WTC11 (cell line): ENCODE measurements around the gene EXOSC2. TPM values are rescaled to one million over a fixed set of nuclear protein-coding genes. Genes with fewer than 3 reads are reported as not detected.

Source experiments
- ATAC-seq: fragments of 200-7000 bp; cut with Tn5 transposase; 2 replicates; pipeline ENCODE4 v1.10.0; 2021; ENCODE audit warnings: mild to moderate bottlenecking, moderate library complexity
- CTCF ChIA-PET: fragments of 300-600 bp; sonication (Branson Sonifier 250); formaldehyde crosslinking; loops from one replicate; lab custom pipeline; 2021; ENCODE audit warnings: antibody characterized with exemption; lab: Charles Lee
- POLR2A ChIA-PET: fragments of 350-600 bp; sonication (Branson Sonifier 250); formaldehyde crosslinking; loops from one replicate; lab custom pipeline; 2021; ENCODE audit warnings: antibody characterized with exemption; lab: Charles Lee
- DNase-seq: peaks from one replicate; pipeline ENCODE4 v3.0.0; 2021; ENCODE audit warnings: low spot score
- H3K27ac Mint-ChIP-seq: 2 replicates; pipeline ENCODE4 v1.8.0; 2021; ENCODE audit warnings: mixed read lengths
- H3K27me3 Mint-ChIP-seq: 2 replicates; pipeline ENCODE4 v1.8.0; 2021; ENCODE audit warnings: low read depth, mild to moderate bottlenecking, moderate library complexity, mixed read lengths
- H3K36me3 Mint-ChIP-seq: 2 replicates; pipeline ENCODE4 v1.8.0; 2021; ENCODE audit warnings: mixed read lengths
- H3K4me1 Mint-ChIP-seq: 2 replicates; pipeline ENCODE4 v1.8.0; 2022; ENCODE audit warnings: mixed read lengths
- H3K4me3 Mint-ChIP-seq: 2 replicates; pipeline ENCODE4 v1.8.0; 2021; ENCODE audit warnings: mild to moderate bottlenecking, moderate library complexity, mixed read lengths
- H3K9me3 Mint-ChIP-seq: 2 replicates; pipeline ENCODE4 v1.8.0; 2021; ENCODE audit warnings: mixed read lengths
- ARID4B ChIP-seq: sonication (generic); formaldehyde crosslinking; IDR thresholded peaks from 2 replicates; pipeline ENCODE4 v1.8.0; 2023; ENCODE audit warnings: missing genetic modification reagents, mild to moderate bottlenecking, borderline replicate concordance
- ELF4 ChIP-seq: sonication (generic); formaldehyde crosslinking; IDR thresholded peaks from 2 replicates; pipeline ENCODE4 v1.8.1; 2022; ENCODE audit warnings: low read depth, mild to moderate bottlenecking, moderate library complexity, missing genetic modification reagents
- FOXP1 ChIP-seq: sonication (generic); formaldehyde crosslinking; IDR thresholded peaks from 2 replicates; pipeline ENCODE4 v1.8.0; 2022; ENCODE audit warnings: missing genetic modification reagents, mild to moderate bottlenecking, moderate library complexity, borderline replicate concordance
- GTF2I ChIP-seq: fragments of 250-450 bp; sonication (Bioruptor Pico); conservative IDR thresholded peaks from 2 replicates; pipeline ENCODE4 v1.4.0; 2021; ENCODE audit warnings: mild to moderate bottlenecking
- HMGXB4 ChIP-seq: sonication (generic); formaldehyde crosslinking; IDR thresholded peaks from 2 replicates; pipeline ENCODE4 v1.8.1; 2023; ENCODE audit warnings: mild to moderate bottlenecking, moderate library complexity, missing genetic modification reagents
- JUN ChIP-seq: sonication (generic); formaldehyde crosslinking; IDR thresholded peaks from 2 replicates; pipeline ENCODE4 v1.8.0; 2023; ENCODE audit warnings: mild to moderate bottlenecking, missing genetic modification reagents
- NFATC4 ChIP-seq: fragments of 250-450 bp; sonication (Bioruptor Pico); IDR thresholded peaks from 2 replicates; pipeline ENCODE4 v1.9.0; 2021; ENCODE audit warnings: mild to moderate bottlenecking
- NFYB ChIP-seq: sonication (generic); formaldehyde crosslinking; conservative IDR thresholded peaks from 2 replicates; pipeline ENCODE4 v1.8.0; 2022; ENCODE audit warnings: low read depth, missing genetic modification reagents
- NR2C2 ChIP-seq: sonication (generic); formaldehyde crosslinking; IDR thresholded peaks from 2 replicates; pipeline ENCODE4 v1.8.0; 2022; ENCODE audit warnings: mild to moderate bottlenecking, missing genetic modification reagents
- OVOL2 ChIP-seq: fragments of 250-450 bp; sonication (Bioruptor Pico); IDR thresholded peaks from 2 replicates; pipeline ENCODE4 v1.9.0; 2021; ENCODE audit warnings: mild to moderate bottlenecking, borderline replicate concordance
- SOX15 ChIP-seq: fragments of 250-450 bp; sonication (Bioruptor Pico); IDR thresholded peaks from 2 replicates; pipeline ENCODE4 v1.9.0; 2021; ENCODE audit warnings: mild to moderate bottlenecking
- TEAD4 ChIP-seq: sonication (generic); formaldehyde crosslinking; IDR thresholded peaks from 2 replicates; pipeline ENCODE4 v1.8.0; 2022; ENCODE audit warnings: mild to moderate bottlenecking, missing genetic modification reagents
- TP53 ChIP-seq: sonication (generic); formaldehyde crosslinking; IDR thresholded peaks from 2 replicates; pipeline ENCODE4 v1.8.1; 2023; ENCODE audit warnings: mild to moderate bottlenecking, missing genetic modification reagents
- ZNF138 ChIP-seq: sonication (generic); formaldehyde crosslinking; conservative IDR thresholded peaks from 2 replicates; pipeline ENCODE4 v1.8.1; 2022; ENCODE audit warnings: mild to moderate bottlenecking, moderate library complexity, missing genetic modification reagents
- total RNA-seq: library from RNA; stranded (reverse); gene quantifications from 3 replicates; pipeline ENCODE4 v1.2.3, GENCODE V29; 2021
- TF ChIP-seq, protein P1 (sequence below): sonication (generic); formaldehyde crosslinking; IDR thresholded peaks from 2 replicates; pipeline ENCODE4 v1.8.1; 2023; ENCODE audit warnings: mild to moderate bottlenecking, missing genetic modification reagents, borderline replicate concordance
- TF ChIP-seq, protein P2 (sequence below): sonication (generic); formaldehyde crosslinking; IDR thresholded peaks from 2 replicates; pipeline ENCODE4 v1.8.0; 2023; ENCODE audit warnings: mild to moderate bottlenecking, missing genetic modification reagents

EXOSC2 gene
- total RNA-seq, 1 experiment from 2014 or later: 76.1 TPM

- no peak overlapping the region for H3K27ac Mint-ChIP-seq
- CTCF ChIA-PET: interaction anchor here (0.7 to 1.3 kb wide), 2 partner anchors 12 to 212 kb away, joined by 3 to 12 read pairs; no protein-coding TSS in a partner anchor
- no peaks in the 10 kb centered on the region for H3K36me3 Mint-ChIP-seq
- POLR2A ChIA-PET: no interaction called here
- no peaks in the 10 kb centered on the region for H3K4me1 Mint-ChIP-seq
- H3K9me3 Mint-ChIP-seq: no peaks in the 10 kb centered on the region
- no peak for ATAC-seq
- peaks cover 46% of the 10 kb centered on the region for H3K27me3 Mint-ChIP-seq
- DNase-seq: no peak
- no peak overlapping the region for H3K4me3 Mint-ChIP-seq
- TF ChIP-seq HMGXB4: no peak
These were observed 21.1 kb upstream of the EXOSC2 start for GRCh38 chr9:130672466-130672865.

DNA sequence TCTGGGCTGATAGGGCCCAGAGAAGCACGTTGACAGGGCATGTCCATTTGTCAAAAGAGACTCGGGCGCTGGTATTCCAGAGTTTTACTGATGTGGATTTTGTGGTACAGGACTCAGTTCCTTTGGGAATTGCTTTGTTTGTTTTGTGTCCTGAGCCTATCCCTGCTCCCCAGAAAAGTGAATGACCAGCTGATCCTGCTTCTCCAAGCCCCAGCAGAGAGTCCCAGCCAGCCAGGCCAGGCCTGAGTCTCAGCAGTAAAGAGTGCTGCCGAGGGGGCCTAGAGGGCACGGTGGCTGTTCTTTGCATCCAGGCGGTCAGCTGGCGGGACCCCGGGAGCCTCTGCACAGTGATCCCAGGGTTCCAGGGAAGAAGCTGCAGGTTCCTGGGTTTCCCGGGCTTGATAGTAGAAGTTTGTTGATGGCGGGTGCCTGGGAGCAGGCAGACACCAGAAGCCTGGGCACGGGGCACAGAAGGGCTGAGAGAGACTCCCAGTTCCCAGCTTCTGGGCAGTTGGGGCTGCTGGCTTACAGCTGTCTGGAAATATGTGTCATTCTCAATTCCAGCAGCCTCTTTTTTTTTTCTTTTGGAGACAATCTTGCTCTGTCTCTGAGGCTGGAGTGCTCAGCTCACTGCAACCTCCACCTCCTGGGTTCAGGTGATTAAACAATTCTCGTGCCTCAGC, 20.5 kb upstream of the EXOSC2 start:
- CTCF ChIA-PET: interaction anchor here (0.7 to 1.3 kb wide), 5 partner anchors 11 to 358 kb away, joined by 3 to 12 read pairs (median 4); no protein-coding TSS in a partner anchor
- peaks cover 46% of the 10 kb centered on the region for H3K27me3 Mint-ChIP-seq
- no peaks in the 10 kb centered on the region for H3K4me1 Mint-ChIP-seq

DNA sequence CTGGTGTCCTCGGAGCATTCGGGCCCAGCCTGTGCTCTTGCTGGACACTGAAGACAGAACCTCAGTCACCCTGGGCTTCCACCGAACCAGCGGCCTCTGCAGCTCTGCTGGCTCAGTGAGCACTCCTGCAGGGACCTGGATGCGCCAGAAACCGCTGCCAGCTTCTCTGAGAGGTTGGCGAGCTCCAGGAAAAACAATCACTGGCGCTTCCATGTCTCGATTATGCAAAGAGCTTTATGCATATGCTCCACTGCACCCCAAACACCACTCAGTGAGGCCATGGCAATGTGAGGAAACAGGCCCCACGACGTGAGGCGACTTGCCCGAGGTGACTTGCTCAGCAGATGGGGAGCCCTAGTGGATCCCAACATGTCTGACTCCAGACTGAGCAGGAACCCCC, 18.2 kb upstream of the EXOSC2 start:
- Mint-ChIP-seq H3K4me1 (no peaks in the 10 kb centered on the region), H3K36me3 (no peaks in the 10 kb centered on the region), H3K9me3 (no peaks in the 10 kb centered on the region), H3K4me3 (no peak overlapping the region), H3K27ac (no peak overlapping the region), H3K27me3 (peaks cover 48% of the 10 kb centered on the region)
- no peak for ATAC-seq
- POLR2A ChIA-PET: no interaction called here
- no peak for DNase-seq
- CTCF ChIA-PET: no interaction called here
- TF ChIP-seq ZNF138 (CRISPR knock-in tag) (no peak), SOX15 (CRISPR knock-in tag) (no peak), NFATC4 (CRISPR knock-in tag) (no peak), OVOL2 (CRISPR knock-in tag) (no peak), TEAD4 (CRISPR knock-in tag) (no peak)
- TF ChIP-seq, protein P1, sequence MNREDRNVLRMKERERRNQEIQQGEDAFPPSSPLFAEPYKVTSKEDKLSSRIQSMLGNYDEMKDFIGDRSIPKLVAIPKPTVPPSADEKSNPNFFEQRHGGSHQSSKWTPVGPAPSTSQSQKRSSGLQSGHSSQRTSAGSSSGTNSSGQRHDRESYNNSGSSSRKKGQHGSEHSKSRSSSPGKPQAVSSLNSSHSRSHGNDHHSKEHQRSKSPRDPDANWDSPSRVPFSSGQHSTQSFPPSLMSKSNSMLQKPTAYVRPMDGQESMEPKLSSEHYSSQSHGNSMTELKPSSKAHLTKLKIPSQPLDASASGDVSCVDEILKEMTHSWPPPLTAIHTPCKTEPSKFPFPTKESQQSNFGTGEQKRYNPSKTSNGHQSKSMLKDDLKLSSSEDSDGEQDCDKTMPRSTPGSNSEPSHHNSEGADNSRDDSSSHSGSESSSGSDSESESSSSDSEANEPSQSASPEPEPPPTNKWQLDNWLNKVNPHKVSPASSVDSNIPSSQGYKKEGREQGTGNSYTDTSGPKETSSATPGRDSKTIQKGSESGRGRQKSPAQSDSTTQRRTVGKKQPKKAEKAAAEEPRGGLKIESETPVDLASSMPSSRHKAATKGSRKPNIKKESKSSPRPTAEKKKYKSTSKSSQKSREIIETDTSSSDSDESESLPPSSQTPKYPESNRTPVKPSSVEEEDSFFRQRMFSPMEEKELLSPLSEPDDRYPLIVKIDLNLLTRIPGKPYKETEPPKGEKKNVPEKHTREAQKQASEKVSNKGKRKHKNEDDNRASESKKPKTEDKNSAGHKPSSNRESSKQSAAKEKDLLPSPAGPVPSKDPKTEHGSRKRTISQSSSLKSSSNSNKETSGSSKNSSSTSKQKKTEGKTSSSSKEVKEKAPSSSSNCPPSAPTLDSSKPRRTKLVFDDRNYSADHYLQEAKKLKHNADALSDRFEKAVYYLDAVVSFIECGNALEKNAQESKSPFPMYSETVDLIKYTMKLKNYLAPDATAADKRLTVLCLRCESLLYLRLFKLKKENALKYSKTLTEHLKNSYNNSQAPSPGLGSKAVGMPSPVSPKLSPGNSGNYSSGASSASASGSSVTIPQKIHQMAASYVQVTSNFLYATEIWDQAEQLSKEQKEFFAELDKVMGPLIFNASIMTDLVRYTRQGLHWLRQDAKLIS (CRISPR knock-in tag): no peak
- TF ChIP-seq, protein P2, sequence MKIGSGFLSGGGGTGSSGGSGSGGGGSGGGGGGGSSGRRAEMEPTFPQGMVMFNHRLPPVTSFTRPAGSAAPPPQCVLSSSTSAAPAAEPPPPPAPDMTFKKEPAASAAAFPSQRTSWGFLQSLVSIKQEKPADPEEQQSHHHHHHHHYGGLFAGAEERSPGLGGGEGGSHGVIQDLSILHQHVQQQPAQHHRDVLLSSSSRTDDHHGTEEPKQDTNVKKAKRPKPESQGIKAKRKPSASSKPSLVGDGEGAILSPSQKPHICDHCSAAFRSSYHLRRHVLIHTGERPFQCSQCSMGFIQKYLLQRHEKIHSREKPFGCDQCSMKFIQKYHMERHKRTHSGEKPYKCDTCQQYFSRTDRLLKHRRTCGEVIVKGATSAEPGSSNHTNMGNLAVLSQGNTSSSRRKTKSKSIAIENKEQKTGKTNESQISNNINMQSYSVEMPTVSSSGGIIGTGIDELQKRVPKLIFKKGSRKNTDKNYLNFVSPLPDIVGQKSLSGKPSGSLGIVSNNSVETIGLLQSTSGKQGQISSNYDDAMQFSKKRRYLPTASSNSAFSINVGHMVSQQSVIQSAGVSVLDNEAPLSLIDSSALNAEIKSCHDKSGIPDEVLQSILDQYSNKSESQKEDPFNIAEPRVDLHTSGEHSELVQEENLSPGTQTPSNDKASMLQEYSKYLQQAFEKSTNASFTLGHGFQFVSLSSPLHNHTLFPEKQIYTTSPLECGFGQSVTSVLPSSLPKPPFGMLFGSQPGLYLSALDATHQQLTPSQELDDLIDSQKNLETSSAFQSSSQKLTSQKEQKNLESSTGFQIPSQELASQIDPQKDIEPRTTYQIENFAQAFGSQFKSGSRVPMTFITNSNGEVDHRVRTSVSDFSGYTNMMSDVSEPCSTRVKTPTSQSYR (CRISPR knock-in tag): no peak

More for the DNA sequence above, 20.5 kb upstream of the EXOSC2 start:
- ATAC-seq: no peak
- no peak for DNase-seq
- Mint-ChIP-seq H3K4me3 (no peak overlapping the region), H3K36me3 (no peaks in the 10 kb centered on the region), H3K9me3 (no peaks in the 10 kb centered on the region), H3K27ac (no peak overlapping the region)
- POLR2A ChIA-PET: interaction anchor here (0.7 kb wide), 1 partner anchor 15 kb away, joined by 3 read pairs; no protein-coding TSS in a partner anchor
- TF ChIP-seq TP53 (CRISPR knock-in tag) (no peak), JUN (CRISPR knock-in tag) (no peak), GTF2I (CRISPR knock-in tag) (no peak), ARID4B (CRISPR knock-in tag) (no peak), NR2C2 (CRISPR knock-in tag) (no peak), ELF4 (no peak), FOXP1 (CRISPR knock-in tag) (no peak), NFYB (CRISPR knock-in tag) (no peak)
